HG02678 (cell line): Measurements from ENCODE around the gene ACTN1.
"Not testable (repeated sequence)": the region's sequence is repeated elsewhere in the genome, so short reads cannot be mapped to it uniquely, and the experiment has no call there.

ENCODE experiments used
- ATAC-seq: cut with Tn5 transposase; IDR thresholded peaks from one replicate; pipeline ENCODE4 v1.9.1; 2021; ENCODE audit warnings: mild to moderate bottlenecking, moderate library complexity; ENCODE audit not compliant: unreplicated experiment

ACTN1 gene

GRCh38 chr14:68871392-68871791, 107.7 kb downstream of the ACTN1 start:
- ATAC-seq: no peak

GRCh38 chr14:68866991-68867533, 112.0 kb downstream of the ACTN1 start:
- ATAC-seq: no peak

- ATAC-seq: no peak
Measured at GRCh38 chr14:68865542-68865941, 113.6 kb downstream of the ACTN1 start.

- ATAC-seq: no peak
Measured at GRCh38 chr14:68864361-68864750, 114.7 kb downstream of the ACTN1 start.

DNA sequence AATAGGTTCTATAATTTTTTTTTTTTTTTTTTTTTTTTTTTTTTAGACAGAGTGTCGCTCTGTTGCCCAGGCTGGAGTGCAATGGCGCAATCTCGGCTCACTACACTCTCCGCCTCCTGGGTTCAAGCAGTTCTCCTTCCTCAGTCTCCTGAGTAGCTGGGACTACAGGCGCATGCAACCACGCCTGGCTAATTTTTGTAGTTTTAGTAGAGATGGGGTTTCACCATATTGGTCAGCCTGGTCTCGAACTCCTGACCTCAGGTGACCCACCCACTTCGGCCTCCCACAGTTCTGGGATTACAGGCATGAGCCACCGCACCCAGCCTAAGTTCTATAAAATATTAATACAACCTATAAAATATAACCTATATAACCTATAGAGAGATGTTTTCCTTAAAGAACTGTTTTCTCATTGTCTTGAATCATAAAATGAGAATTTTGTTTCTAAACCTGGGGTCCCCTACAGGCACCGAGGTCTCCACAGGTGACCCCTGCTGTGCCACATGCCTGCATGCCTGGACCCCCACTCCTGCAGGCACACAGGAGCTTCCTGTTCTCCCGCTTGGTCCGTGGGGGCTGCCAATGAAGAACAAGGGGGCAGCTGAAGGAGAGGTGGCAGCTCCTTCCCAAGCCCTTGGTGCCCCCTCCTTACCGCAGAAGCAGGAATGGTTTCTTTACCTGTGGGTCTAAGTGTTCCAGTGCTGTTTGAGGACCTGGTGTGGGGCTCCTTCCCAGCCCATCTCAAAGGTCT, 115.3 kb downstream of the ACTN1 start:
- no peak for ATAC-seq

GRCh38 chr14:68862954-68863594, 116.0 kb downstream of the ACTN1 start:
- no peak for ATAC-seq

GRCh38 chr14:68860771-68861170, 118.3 kb downstream of the ACTN1 start:
- no peak for ATAC-seq

- no peak for ATAC-seq
Measured at GRCh38 chr14:68857516-68858070, 121.5 kb downstream of the ACTN1 start.

DNA sequence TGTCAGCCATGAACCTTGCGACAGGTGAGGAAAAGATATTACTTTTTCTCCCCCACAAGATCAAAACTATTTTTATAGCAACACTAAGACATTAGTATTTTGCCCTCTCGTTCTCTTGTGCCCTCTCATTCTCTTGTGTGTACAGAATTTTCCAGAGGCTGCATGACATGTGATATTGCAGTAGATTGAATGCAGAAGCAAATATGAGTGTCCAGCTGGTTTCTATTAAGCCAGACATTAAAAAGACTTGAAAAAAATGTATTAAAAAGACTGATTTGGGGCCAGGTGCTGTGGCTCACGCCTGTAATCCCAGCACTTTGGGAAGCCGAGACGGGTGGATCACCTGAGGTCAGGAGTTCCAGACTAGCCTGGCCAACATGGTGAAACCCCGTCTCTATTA, 122.5 kb downstream of the ACTN1 start:
- ATAC-seq: no peak

GRCh38 chr14:68854421-68854820, 124.7 kb downstream of the ACTN1 start:
- no peak for ATAC-seq

DNA sequence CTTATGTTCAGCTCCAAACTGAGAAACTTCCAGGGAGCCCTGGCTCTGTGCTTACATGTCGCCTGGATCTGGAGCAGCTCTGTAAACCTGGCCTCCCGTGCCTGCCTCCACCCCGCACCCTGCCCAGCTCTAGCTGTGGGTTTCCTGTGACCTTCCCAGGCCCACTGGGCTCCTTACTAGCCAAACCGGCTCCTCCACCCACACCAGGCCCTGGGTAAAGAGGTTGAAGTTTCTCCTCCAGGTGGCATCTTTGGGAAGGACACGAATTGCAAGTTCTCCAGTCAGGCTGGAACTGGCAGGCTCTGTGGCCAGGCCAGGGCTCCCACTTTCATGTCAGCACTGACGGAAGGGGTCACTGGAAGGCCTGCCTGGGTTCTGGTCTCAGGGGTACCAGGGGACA, 125.4 kb downstream of the ACTN1 start:
- no peak for ATAC-seq

GRCh38 chr14:68852493-68852892, 126.6 kb downstream of the ACTN1 start:
- ATAC-seq: not testable (repeated sequence)

DNA sequence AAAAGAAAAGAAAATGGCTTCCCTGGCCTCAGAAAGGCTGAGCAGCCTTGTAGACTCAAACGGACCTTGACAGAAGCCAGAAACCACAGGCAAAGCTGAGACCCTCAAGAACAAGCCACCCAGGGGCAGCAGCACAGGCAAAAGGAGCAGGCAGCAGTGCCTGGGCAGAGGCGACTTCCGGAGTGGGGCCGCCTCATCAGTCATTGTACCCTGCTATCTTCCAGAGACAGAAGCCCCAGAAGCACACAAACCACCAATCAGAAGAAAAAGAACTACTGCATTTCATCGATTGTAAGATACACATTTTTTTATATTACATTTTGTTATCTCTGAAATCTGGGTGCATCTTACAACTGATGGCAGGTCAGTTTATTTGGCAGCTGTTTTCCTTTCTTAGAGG, 128.0 kb downstream of the ACTN1 start:
- ATAC-seq: no peak

- ATAC-seq: no peak
Measured at GRCh38 chr14:68849416-68849815, 129.7 kb downstream of the ACTN1 start.

DNA sequence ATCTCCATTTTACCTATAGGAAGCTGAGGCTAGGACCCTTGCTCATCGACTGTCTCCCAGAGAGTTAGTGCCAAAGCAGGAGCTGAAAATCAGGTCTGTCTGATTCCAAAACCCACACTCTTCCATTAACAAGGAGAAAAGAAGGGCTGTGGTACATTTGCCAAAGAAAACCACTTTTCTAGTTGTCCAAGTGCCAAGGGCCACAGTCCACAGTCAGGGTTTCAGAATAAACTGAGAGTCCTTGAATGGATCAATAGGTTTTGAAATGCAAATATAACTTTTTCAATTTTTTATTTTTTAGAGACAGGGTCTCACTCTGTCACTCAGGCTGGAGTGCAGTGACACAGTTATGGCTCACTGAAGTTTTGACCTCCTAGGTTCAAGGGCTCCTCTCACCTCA, 130.8 kb downstream of the ACTN1 start:
- ATAC-seq: no peak

- not testable (repeated sequence) for ATAC-seq
Measured at GRCh38 chr14:68847640-68848039, 131.5 kb downstream of the ACTN1 start.

GRCh38 chr14:68846466-68846865, 132.6 kb downstream of the ACTN1 start:
- ATAC-seq: no peak

DNA sequence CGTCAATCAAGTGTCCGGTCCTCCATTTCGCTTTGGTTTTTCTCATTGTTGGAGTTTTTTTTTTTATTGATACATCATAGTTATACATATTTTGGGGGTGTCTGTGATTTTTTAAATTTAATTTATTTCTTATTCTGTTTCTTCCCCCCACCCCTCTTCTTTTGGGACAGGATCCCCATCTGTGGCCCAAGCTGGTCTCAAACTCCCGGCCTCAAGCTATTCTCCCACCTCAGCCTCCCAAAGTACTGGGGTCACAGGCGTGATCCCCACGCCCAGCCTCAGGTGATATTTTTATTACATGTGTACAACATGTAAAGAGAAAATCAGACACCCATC, 134.9 kb downstream of the ACTN1 start:
- ATAC-seq: no peak

DNA sequence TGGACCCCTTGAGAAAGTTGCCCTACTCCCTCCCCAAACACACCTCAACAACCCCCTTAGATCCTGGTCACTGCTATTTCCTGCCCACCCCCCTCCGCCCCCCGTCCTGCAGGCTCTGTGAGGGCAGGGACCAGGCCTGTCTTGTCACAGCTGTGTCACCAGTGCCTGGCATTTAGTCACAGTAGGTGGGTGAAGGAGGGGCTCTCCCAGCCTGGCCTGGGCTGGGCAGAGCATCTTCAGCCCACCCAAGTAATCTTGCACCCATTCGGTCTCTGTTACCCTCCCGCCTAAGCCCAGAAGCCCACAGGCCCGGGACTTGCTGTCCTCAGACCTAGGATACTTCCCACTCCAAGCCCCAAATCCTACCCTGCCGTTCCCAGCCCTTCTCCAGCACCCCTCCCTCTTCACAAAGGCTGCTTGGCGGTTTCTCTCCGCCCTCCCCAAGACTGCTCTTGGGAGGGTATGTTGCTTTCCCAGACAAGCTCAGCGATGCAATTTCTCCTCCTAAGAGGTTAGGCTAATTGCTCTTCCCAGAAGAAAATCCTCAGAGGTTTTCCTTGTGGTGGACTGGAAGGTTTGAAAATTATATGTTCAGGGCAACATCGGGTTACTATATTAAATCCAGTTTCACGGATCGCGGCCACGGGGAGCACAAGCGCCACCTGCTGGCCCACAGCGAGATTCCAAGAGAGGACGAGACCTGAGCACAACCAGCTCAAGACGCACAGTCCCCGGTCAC, 135.5 kb downstream of the ACTN1 start:
- no peak for ATAC-seq

GRCh38 chr14:68842298-68842697, 136.8 kb downstream of the ACTN1 start:
- no peak for ATAC-seq

DNA sequence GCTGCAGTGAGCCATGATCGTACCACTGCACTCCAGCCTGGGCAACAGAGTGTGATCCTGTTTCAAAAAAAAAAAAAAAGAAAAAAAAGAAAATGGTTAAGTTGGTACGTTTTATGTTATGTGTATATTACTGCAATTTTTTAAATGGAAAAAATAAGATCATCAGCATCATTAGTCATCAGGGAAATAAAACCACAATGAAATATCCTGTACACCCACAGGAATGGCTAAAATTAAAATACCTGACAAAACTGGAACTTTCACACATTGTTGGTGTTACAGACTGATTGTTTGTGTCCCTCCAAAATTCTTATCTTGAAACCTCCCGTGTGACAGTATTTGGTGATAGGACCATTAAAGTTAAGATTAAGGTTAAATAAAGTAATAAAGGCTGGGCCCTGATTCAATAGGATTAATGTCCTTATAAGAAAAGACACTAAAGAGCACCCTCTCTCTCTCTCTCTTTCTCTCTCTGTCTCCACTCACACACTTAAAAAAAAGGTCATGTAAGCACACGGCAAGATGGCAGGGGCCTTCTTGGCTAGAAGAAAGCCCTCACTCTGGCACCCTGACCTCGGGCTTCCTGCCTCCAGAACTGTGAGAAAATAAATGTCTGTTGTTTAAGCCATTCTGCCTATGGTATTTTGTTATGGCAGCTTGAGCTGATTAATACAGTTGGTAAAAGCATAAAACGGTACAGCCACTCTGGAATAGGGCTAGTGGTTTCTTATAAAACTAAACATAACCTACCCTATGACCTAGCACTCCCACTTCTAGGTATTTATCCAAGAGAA, 137.9 kb downstream of the ACTN1 start:
- ATAC-seq: no peak
